HG02981 (cell line): ENCODE results near the gene SLC22A23.

Source experiments
- ATAC-seq: cut with Tn5 transposase; IDR thresholded peaks from one replicate; pipeline ENCODE4 v1.9.1; 2021; ENCODE audit warnings: mild to moderate bottlenecking, moderate library complexity; ENCODE audit not compliant: unreplicated experiment

Gene SLC22A23

DNA sequence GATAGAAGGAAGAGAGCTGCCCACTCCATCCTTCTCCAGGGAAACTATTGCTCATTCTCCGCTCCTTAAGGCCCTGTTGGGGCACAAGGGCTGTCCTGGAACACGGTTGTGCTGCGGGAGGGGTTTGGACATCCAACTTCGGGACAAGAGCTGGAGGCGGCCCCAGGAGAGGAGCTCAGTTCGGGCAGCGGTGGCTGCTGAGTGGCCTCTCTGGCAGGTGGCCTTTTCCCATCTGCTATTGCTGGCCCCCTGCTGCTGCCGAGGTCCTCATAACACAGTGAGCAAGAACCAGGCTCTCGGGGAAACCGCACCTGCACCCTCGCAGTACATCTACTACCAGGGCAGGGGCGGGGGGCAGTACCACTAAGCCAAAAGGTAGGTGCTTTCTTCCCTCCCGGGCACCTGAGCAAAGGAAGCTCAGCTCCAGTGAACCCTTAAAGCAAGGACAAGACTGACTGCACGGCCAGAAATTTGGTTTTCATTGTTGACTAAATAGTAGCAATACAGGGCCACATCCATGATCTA lies 134.4 kb downstream of the SLC22A23 start:
- no peak for ATAC-seq

GRCh38 chr6:3321875-3322274 lies 135.0 kb downstream of the SLC22A23 start:
- no peak for ATAC-seq

GRCh38 chr6:3321042-3321441 lies 135.8 kb downstream of the SLC22A23 start:
- ATAC-seq = no peak

- ATAC-seq = no peak
Measured at GRCh38 chr6:3320238-3320811, 136.5 kb downstream of the SLC22A23 start.

DNA sequence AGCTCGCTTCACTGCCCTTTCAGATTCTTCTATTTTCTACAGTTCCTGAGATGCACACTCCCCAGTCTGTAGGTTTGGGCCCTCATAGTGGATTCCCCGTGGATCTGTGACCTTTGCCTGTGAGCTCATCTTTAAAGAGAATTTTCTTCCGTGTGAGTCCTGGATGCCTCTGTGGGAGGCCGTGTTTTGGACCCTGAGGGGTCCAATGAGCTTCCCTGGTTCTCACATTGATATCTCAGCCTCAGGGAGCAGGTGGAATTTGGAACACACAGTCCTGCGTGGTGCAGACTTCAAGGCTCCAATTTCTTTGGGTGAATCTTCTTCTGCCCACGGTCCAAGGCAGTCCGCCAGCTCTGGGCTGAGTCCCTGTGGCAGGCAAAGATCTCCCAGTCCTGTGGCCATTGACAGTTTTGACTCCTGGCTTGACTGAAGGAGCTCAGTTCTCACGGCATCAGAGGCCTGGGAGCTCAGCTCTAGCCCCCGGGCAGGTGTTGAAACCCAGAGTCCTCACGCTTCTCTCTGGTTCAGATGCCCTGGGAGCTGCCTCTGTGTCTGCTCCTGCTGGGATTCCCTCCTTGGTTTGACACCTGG lies 137.1 kb downstream of the SLC22A23 start:
- no peak for ATAC-seq

- no peak for ATAC-seq
Measured at GRCh38 chr6:3318821-3319540, 137.9 kb downstream of the SLC22A23 start.

- no peak for ATAC-seq
Measured at GRCh38 chr6:3318226-3318625, 138.6 kb downstream of the SLC22A23 start.

DNA sequence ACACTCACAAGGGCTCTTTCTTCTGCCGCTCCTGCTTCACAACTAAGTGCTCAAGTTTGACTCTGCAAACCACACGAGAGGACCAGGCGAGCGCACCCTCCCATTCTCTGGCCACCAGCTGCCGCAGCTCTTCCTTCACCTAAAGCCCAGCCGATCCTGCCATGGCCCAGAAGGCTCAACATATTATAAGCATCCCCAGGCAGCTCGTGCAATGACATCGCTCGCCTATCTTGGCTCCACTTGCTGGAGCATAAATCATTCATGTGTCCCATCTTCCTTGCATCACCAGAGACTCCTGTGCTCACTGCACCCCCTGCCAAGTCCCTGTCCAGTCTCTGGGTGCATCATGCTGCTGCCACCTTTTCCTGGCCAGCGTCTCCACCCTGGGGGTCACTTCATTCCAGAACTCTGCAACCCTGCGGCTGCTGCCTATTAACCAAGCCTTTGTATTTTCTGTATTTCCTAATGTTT lies 139.1 kb downstream of the SLC22A23 start:
- no peak for ATAC-seq

DNA sequence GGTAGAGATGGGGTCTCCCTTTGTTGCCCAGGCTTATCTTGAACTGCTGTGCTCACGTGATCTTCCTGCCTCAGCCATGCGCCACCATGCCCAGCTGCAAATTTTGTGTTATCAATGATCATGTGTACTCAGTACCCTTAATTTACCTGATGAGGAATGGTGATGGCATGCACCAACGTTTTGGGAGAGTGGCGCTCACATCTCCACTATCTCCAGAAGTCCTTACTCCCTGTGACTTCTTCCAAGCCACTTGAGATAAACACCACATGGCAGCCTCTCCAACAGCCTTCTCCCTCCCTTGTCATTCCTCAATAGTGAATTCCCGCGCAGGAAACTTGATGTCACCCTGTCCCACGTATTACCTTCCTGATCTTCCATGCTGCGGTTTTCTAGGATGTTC lies 140.0 kb downstream of the SLC22A23 start:
- ATAC-seq = no peak

DNA sequence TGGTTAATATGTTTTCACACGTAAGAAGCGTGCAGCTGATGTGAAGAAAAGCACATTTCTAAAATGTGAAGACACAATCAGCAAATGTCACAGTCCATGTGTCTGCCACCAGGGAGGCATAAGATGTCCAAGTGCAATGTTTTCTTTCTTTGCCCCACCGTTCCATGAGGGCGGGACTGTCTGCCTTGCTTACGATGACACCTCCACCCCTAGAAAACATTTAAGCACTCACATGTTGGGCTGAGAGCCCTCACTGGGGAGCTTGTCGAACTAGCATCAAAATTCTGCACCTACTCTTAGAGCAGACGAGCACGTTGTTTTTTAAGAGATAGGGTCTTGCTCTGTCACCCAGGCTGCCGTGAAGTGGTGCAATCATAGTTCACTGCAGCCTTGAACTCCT lies 140.5 kb downstream of the SLC22A23 start:
- ATAC-seq = no peak

GRCh38 chr6:3315841-3316240 lies 141.0 kb downstream of the SLC22A23 start:
- no peak for ATAC-seq

- ATAC-seq = no peak
Measured at GRCh38 chr6:3314621-3315467, 142.0 kb downstream of the SLC22A23 start.

GRCh38 chr6:3314176-3314575 lies 142.7 kb downstream of the SLC22A23 start:
- no peak for ATAC-seq

- no peak for ATAC-seq
Measured at GRCh38 chr6:3312604-3313231, 144.1 kb downstream of the SLC22A23 start.

DNA sequence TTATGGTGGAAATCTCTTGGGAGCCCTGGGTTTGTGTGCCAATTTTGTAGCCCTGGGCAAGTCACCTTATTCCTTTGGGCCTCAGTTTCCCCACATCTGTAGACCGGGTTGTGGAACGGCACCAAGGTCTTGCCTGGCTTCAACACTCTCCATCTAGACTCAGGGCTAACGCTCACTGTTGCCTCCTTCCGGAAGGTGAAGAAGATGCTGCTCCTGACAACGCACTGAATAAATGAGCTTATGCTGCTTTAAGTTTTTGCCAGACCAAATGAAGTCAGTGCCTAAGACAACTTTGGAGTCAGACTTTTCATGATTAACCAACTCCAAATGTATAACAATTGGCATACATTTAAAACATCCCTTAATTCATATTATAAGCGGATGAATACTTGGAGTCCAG lies 145.0 kb downstream of the SLC22A23 start:
- ATAC-seq = no peak

DNA sequence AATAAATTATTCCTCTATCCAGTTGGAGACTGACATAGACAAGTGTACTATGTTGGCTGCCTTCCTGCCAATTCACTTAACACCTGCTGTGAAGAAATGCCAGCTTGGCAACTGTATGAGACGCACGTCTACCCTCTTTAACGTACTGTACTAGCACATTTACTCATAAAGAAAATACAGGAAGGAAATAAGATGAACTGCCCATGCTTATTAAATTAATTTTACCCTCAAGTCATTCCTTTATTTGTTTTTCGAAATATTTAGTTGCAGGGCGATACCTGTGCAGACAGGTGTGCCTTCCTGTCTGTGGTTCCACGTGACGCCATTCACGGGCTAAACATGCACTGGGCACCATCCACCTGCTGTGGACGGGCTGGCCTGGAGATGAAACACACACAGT lies 146.1 kb downstream of the SLC22A23 start:
- no peak for ATAC-seq

GRCh38 chr6:3310051-3310448 lies 146.8 kb downstream of the SLC22A23 start:
- no peak for ATAC-seq

- no peak for ATAC-seq
Measured at GRCh38 chr6:3309391-3310050, 147.3 kb downstream of the SLC22A23 start.

- ATAC-seq = no peak
Measured at GRCh38 chr6:3308106-3308505, 148.7 kb downstream of the SLC22A23 start.

DNA sequence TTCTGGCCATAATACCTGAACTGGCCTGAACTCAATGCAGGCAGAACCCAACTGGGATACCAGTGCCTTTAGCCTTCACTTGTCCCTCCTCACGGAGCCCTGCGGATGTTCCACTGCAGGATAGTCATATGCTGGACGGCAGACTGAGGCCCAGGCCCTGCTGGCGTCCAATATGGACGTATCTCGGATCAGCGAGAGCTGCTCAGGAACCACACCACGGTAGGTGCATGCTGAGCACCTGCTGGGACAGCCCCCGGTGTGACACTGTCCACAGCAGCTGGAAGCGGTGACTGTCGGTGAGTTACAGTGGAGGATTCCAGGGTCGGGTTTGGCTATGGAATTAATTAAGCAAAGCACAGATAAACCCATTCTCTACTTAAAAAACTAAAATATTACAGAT lies 149.4 kb downstream of the SLC22A23 start:
- ATAC-seq = no peak
